Fibroblast of skin of back (primary cell): ENCODE data around the gene RNF145. TPM values are rescaled to one million over a fixed set of nuclear protein-coding genes. Genes with fewer than 3 reads are reported as not detected.
A peak's percentile ranks its signal among the peaks of the same experiment; 100 is the strongest.

Experiments
- DNase-seq: peaks from one replicate; pipeline ENCODE4 v3.0.0-alpha.2; 2013
- polyA plus RNA-seq, 2 experiments: library from polyadenylated mRNA; unstranded; fragments of 120-200 nt; gene quantifications; one replicate each; pipeline ENCODE4 v1.2.1, GENCODE V29; 2013; ENCODE audit not compliant: insufficient read length in 2 of 2

The RNF145 gene
- 64.5 TPM for polyA plus RNA-seq (2013, experiment 1 of 2; ENCODE audit: insufficient read length)
- polyA plus RNA-seq (2013, experiment 2 of 2; ENCODE audit: insufficient read length): 50.4 TPM

- peak; percentile 76 for DNase-seq
Measured at GRCh38 chr5:159209438-159210209, at the start of gene RNF145. Gene RNF145 (minus strand): TSS chr5:159209553. CDS start chr5:159203617, 5,936 bp downstream.

GRCh38 chr5:159258361-159258760 lies 49.0 kb upstream of the RNF145 start:
- DNase-seq: no peak

- DNase-seq: no peak
Measured at GRCh38 chr5:159257629-159258283, 48.4 kb upstream of the RNF145 start.

GRCh38 chr5:159257007-159257406 lies 47.7 kb upstream of the RNF145 start:
- no peak for DNase-seq

GRCh38 chr5:159252195-159252594 lies 42.8 kb upstream of the RNF145 start:
- DNase-seq: no peak

GRCh38 chr5:159249158-159249557 lies 39.8 kb upstream of the RNF145 start:
- DNase-seq: no peak

- DNase-seq: no peak
Measured at GRCh38 chr5:159244890-159245289, 35.5 kb upstream of the RNF145 start.

GRCh38 chr5:159244163-159244562 lies 34.8 kb upstream of the RNF145 start:
- DNase-seq: no peak

GRCh38 chr5:159243385-159243784 lies 34.0 kb upstream of the RNF145 start:
- DNase-seq: no peak

- no peak for DNase-seq
Measured at GRCh38 chr5:159242656-159243055, 33.3 kb upstream of the RNF145 start.

GRCh38 chr5:159241946-159242552 lies 32.7 kb upstream of the RNF145 start:
- no peak for DNase-seq

GRCh38 chr5:159240301-159240870 lies 31.0 kb upstream of the RNF145 start:
- peak; percentile 80 for DNase-seq

- peak; percentile 28 for DNase-seq
Measured at GRCh38 chr5:159235871-159236520, 26.6 kb upstream of the RNF145 start.

GRCh38 chr5:159231167-159231566 lies 21.8 kb upstream of the RNF145 start:
- no peak for DNase-seq

GRCh38 chr5:159230657-159231056 lies 21.3 kb upstream of the RNF145 start:
- DNase-seq: no peak

- peak; percentile 28 for DNase-seq
Measured at GRCh38 chr5:159228097-159228496, 18.7 kb upstream of the RNF145 start.

GRCh38 chr5:159227452-159227851 lies 18.1 kb upstream of the RNF145 start:
- DNase-seq: no peak

- no peak for DNase-seq
Measured at GRCh38 chr5:159226451-159226850, 17.1 kb upstream of the RNF145 start.

GRCh38 chr5:159224471-159224870 lies 15.1 kb upstream of the RNF145 start:
- DNase-seq: no peak

- no peak for DNase-seq
Measured at GRCh38 chr5:159223469-159223868, 14.1 kb upstream of the RNF145 start.

GRCh38 chr5:159220206-159220605 lies 10.9 kb upstream of the RNF145 start:
- DNase-seq: no peak

- DNase-seq: peak; percentile 54
Measured at GRCh38 chr5:159218595-159219023, 9.3 kb upstream of the RNF145 start.

GRCh38 chr5:159217236-159217635 lies 7.9 kb upstream of the RNF145 start:
- no peak for DNase-seq
